ENCODE results near the gene CAV2. TPM values are rescaled to one million over a fixed set of nuclear protein-coding genes. Genes with fewer than 3 reads are reported as not detected.
A peak's percentile ranks its signal among the peaks of the same experiment; 100 is the strongest.

The CAV2 gene
- total RNA-seq, 1 donor from 2014 or later = 239 TPM

DNA sequence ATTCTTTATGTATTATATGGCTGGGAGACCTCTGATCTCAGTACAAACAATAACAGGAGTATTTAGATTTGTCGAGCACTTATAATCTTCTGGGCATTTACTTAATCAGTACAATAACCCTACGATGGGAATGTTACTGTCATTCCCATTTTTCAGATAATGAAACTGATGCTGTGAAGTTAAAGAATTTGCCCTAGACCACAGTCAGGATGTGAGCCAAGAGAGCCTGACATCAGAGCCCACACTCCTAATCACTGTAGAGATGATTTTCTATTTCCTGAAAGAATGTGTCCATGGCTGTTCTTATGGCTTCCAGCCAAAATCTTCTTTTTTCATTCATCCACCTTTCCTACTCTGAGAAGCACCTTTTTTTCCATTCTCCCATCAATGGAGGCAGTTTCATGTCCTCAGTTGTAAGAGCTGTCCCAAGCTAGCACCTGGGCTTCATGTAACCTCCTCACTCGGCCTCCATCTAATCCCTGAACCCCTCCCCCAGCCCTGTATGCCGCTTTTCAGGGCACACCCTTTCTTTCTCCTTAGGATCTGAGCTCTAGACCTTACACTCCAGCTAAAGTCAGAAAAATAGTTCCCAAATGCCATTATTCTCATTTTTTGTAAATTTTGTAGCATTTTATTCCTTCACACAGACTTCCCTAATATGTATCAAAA is 13.1 kb downstream of the CAV2 start:
- ATAC-seq (no peak), DNase-seq (ENCODE audit: missing footprints) (no peak)
- intact Hi-C loops (cut with DNase I) = loop anchor here (1.0 to 5.0 kb wide), 2 partner anchors 12 to 160 kb away; no protein-coding TSS in a partner anchor

DNA sequence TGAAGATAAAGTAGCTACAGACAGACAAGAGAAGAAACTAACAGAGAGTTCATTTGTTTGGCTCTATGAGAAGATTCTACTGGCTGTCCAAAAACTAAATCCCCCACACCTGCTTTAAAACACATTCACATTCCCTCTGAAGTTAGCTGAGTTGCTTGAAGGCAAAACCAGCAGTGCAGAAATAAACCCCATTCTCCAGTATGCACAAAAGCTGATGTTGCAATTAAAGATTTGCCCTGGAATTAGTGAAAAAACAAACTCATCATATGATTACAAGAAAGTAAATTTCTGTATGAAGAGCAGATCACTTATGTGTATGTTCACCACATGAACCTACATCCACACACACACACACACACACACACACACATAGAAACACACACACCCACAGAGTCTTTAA is 16.0 kb downstream of the CAV2 start:
- DNase-seq (ENCODE audit: missing footprints) = no peak
- intact Hi-C loops (cut with DNase I) = no loop called here
- no peak for ATAC-seq

GRCh38 chr7:116516324-116516723 is 16.8 kb downstream of the CAV2 start:
- intact Hi-C loops (cut with DNase I) = no loop called here
- DNase-seq (ENCODE audit: missing footprints) (no peak), ATAC-seq (no peak)

DNA sequence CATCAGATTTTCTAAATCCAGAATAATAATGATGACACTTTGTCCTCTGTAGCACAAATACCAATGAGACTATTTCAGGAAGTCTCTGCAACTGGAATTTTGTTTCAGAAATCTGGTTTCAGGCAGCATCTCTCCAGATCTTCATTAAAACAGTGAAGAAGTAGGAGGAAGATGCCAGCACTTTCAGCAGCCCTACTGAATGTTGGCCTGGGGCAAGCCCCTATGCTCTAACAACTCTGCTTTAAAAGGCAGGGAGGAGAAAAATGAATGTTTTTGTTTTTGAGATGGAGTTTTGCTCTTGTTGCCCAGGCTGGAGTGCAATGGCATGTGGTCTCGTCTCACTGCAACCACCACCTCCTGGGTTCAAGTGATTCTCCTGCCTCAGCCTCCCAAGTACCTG is 18.1 kb downstream of the CAV2 start:
- ATAC-seq (no peak), DNase-seq (ENCODE audit: missing footprints) (no peak)
- intact Hi-C loops (cut with DNase I) = no loop called here

DNA sequence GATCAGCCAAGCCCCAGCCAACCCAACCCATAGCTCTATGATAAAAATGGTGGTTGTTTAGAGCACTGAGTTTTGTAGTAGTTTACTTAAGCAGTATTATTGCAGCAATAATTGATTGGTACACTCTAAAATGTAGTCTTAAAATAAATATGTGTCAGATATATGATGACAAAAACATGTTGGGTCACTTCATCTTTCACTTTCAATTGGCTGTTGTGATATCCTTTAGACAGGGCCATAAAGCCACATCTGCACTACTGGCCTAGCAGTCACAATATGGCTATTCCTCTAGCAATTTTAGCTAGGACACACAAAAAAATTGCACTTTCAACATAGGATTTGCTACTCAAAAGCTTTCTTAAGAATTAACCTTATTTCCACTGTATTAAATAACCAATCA is 19.4 kb downstream of the CAV2 start:
- no peak for DNase-seq (ENCODE audit: missing footprints)
- ATAC-seq = no peak
- intact Hi-C loops (cut with DNase I) = no loop called here

DNA sequence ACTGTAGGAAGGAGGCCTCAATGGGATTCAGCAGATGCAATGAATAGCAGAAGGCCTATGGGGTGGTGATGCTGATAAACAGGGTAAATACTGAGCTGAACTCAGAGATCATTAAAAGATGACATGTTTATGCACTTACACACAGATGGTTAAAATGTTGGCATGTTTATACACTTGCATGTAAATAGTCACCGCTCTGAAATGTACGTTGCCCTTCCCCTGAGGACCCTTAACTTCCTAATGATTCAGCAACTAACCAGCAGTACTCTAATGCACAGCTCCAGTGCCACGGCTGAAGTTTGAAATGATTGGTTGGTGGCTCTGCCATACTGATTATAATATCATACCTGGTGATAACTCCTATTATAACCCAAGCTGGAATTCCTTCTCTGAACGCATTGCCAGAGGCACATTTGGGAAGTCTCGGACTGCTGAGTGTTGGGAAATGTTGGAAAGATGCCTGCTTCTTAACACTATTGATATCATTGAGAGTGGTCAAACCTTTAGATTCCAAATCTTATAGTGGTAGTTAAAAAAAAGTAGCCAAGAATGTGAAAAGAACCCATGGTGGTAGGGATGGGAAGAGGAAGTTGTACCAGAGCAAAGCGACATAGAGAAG is 21.6 kb downstream of the CAV2 start:
- no peak for DNase-seq (ENCODE audit: missing footprints)
- no peak for ATAC-seq
- intact Hi-C loops (cut with DNase I) = no loop called here

- intact Hi-C loops (cut with DNase I) = no loop called here
These were observed 22.7 kb downstream of the CAV2 start for GRCh38 chr7:116522247-116522646.

GRCh38 chr7:116524221-116524608 is 24.7 kb downstream of the CAV2 start:
- ATAC-seq = no peak
- no peak for DNase-seq (ENCODE audit: missing footprints)
- intact Hi-C loops (cut with DNase I) = loop anchor here (1.0 to 2.0 kb wide), 4 partner anchors 12 to 85 kb away; no protein-coding TSS in a partner anchor

More at GRCh38 chr7:116522247-116522646, 22.7 kb downstream of the CAV2 start:
- ATAC-seq (no peak), DNase-seq (ENCODE audit: missing footprints) (no peak)

- intact Hi-C loops (cut with DNase I) = loop anchor here (1.0 to 2.0 kb wide), 4 partner anchors 12 to 86 kb away; no protein-coding TSS in a partner anchor
These were observed 25.2 kb downstream of the CAV2 start, which contains the start of gene CAV1 for GRCh38 chr7:116524609-116525297. Gene CAV1 (plus strand): TSS chr7:116525036. CDS start chr7:116525063, 27 bp downstream.

DNA sequence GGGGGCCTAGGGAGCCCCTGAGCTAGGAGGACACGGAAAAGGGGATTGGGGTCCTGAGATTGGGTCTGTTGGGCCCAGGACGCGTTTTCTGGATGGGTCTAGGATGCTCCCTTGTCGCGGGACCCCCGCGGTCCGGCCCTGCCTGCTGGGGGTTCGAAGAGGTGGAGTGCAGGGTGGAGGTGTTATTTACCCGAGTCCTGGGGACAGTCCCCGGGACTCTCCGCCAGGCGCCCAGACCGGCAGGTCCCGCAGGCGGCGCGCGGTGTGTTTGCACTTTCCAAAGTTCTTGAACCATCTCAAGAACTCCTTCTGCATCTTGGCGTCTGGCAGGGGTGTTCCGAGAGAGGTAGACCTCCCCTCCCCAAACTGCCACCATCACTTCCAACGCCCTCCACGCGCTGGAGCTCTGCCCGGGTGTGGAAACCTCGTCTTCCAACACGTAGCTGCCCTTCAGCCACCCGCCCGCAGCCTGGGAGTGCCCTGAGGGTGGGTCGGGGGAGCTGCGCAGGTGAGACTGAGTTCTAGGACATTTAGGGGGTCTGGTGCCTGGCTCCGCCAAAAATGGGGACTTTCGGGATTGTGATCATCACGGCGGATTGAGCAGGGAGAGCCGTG is 25.9 kb downstream of the CAV2 start:
- peak; percentile 44 for ATAC-seq
- intact Hi-C loops (cut with DNase I) = loop anchor here (2.0 kb wide), 2 partner anchors 77 to 87 kb away; no protein-coding TSS in a partner anchor
- DNase-seq (ENCODE audit: missing footprints) = peak; percentile 72

More at GRCh38 chr7:116524609-116525297, 25.2 kb downstream of the CAV2 start, which contains the start of gene CAV1:
- ATAC-seq (peak; percentile 79), DNase-seq (ENCODE audit: missing footprints) (peak; percentile 93)

- intact Hi-C loops (cut with DNase I) = loop anchor here (1.0 to 2.0 kb wide), 5 partner anchors 63 to 255 kb away; no protein-coding TSS in a partner anchor
- ATAC-seq = peak; percentile 90
- DNase-seq (ENCODE audit: missing footprints) = peak; percentile 89
These were observed 26.6 kb downstream of the CAV2 start for GRCh38 chr7:116525913-116526861.

DNA sequence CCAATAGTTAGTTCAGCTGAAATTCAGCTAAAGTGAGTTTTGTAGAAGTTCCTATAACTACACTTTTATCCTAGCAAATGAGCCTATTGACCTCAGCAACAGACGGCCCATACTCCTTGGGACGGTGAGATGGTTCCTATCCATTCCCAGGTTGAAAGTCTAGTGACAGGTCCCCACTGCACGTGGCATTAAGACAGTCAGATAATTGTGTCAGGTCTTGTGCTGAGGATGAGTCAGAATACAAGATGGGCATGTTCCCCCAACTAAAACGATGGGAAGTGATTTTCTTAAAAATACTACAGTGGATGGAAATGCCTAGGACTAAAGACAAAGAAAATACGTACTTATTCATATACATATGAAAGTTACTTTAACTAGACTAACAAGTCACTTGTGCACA is 27.4 kb downstream of the CAV2 start:
- DNase-seq (ENCODE audit: missing footprints) (no peak), ATAC-seq (no peak)
- intact Hi-C loops (cut with DNase I) = loop anchor here (1.0 to 2.0 kb wide), 3 partner anchors 62 to 256 kb away; no protein-coding TSS in a partner anchor

DNA sequence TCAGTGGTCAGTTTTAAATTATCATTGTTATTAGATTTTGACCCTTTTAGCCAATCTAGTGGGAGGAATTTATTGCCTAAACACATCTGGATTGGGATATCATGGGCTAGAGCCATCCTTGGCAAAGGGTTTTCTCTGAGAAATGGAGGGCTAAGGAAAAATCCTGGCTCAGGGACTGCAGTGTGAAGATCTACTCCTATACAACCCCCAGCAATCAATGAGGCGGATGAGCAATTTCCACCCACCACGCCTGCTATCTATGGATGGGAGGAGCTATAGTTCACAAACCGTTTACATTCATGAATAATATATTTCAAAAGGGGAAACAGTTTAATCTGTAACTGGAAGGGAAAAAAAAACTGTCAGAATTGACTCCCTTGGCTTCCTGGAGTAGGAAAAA is 28.0 kb downstream of the CAV2 start:
- no peak for ATAC-seq
- no peak for DNase-seq (ENCODE audit: missing footprints)
- intact Hi-C loops (cut with DNase I) = loop anchor here (2.0 kb wide), 2 partner anchors 61 to 257 kb away; no protein-coding TSS in a partner anchor

DNA sequence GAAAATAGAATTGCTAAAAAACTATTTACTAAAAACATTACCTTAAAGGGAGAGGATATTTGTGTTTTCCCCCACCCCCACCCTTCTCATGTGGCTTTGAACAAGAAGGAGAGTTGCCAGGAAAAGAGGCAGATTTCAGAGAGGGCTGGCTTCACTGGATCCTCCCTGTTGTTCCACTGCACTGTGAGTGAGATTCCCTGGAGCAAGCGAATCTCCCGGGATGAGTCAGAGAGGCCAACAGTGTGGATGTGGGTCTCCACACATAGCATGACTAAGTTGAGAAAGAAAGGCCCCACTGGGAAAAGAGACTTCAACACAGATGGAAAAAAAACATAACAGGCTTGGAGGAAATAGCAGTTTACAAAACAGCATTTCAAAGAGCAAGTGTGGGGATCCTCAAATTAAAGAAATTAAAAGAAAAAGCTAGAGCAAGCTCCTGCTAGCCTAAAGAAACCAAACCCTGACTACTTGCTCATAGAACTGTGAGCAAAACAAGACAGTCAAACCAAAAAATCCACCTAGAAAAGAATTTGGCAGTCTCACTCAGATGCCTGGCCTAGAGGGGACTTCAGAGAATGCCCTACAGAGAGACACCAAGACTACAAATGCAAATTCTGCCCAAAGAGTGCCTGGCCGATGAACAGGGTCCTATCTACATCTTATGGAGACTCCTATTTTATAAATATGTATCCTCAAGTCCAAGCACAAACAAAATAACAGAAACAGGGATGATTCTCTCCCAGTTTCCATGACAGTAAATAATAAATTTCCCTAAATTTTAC is 28.7 kb downstream of the CAV2 start:
- intact Hi-C loops (cut with DNase I) = no loop called here
- peak; percentile 39 for ATAC-seq
- no peak for DNase-seq (ENCODE audit: missing footprints)

DNA sequence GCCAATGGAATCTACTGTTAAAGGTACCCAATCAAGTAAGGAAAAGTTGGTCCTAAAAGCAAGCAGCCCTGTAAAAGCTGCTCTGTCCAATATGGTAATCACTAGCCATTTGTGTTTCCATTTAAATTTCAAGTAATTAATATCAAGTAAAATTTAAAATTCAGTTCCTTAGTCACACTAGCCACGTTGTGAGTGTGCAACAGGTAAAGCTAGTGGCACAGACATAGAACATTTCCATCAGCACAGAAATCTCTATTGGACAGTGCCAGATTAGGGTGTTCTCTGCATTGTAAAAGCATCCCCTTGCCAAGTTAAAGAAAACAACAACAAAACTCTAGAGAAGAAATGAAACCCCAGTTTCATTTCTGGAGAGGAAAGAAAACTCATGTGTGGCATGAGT is 29.7 kb downstream of the CAV2 start:
- intact Hi-C loops (cut with DNase I) = no loop called here
- no peak for DNase-seq (ENCODE audit: missing footprints)
- no peak for ATAC-seq

GRCh38 chr7:116530107-116530820 is 30.7 kb downstream of the CAV2 start:
- no peak for ATAC-seq
- no peak for DNase-seq (ENCODE audit: missing footprints)
- intact Hi-C loops (cut with DNase I) = no loop called here
